Keratinocyte (primary cell): ENCODE measurements around the gene CES2. TPM values are rescaled to one million over a fixed set of nuclear protein-coding genes. Genes with fewer than 3 reads are reported as not detected.
A peak's percentile ranks its signal among the peaks of the same experiment; 100 is the strongest.
"Not testable (repeated sequence)": the region's sequence is repeated elsewhere in the genome, so short reads cannot be mapped to it uniquely, and the experiment has no call there.

Experiments
- DNase-seq: peaks from one replicate; pipeline ENCODE4 v3.0.0-alpha.2; 2011; ENCODE audit warnings: low read depth, missing footprints, low spot score
- FAIRE-seq: peaks from 2 replicates; lab custom pipeline; 2011; peaks lifted over from hg19 to GRCh38; lab: Jason Lieb, UNC
- H2AFZ ChIP-seq: 2 replicates; pipeline ENCODE4 v1.6.0; 2012; ENCODE audit warnings: low read length, control low read depth, inconsistent platforms; ENCODE audit not compliant: control insufficient read depth
- H3K27ac ChIP-seq: 2 replicates; pipeline ENCODE4 v1.5.1; 2011; ENCODE audit warnings: low read length; ENCODE audit not compliant: control insufficient read depth, insufficient read depth
- H3K27me3 ChIP-seq: 3 replicates; pipeline ENCODE4 v1.6.0; 2011; ENCODE audit warnings: low read length; ENCODE audit not compliant: control insufficient read depth, insufficient read depth; ENCODE audit errors: extremely low read depth
- H3K36me3 ChIP-seq, 2 experiments: 2 replicates in 1 of 2; 3 replicates in 1 of 2; pipeline ENCODE4 v1.5.1; 2011; ENCODE audit warnings: low read length in 2 of 2, mild to moderate bottlenecking in 1 of 2; ENCODE audit not compliant: control insufficient read depth in 2 of 2, insufficient read depth in 2 of 2; ENCODE audit errors: extremely low read depth in 1 of 2
- H3K4me1 ChIP-seq: 3 replicates; pipeline ENCODE4 v1.5.1; 2011; ENCODE audit warnings: low read length; ENCODE audit not compliant: control insufficient read depth, insufficient read depth; ENCODE audit errors: extremely low read depth
- H3K4me2 ChIP-seq: 3 replicates; pipeline ENCODE4 v1.6.0; 2011; ENCODE audit warnings: low read depth, low read length; ENCODE audit not compliant: control insufficient read depth, insufficient read depth; ENCODE audit errors: extremely low read depth
- H3K4me3 ChIP-seq, 3 experiments: fragments of 200-600 bp in 1 of 3; sonication (generic) in 1 of 3; 2 replicates in 2 of 3; 3 replicates in 1 of 3; pipeline ENCODE4 v1.5.1; 2011 to 2016; ENCODE audit warnings: low read length in 3 of 3, mild to moderate bottlenecking in 3 of 3, control low read depth in 2 of 3, inconsistent platforms in 1 of 3, low read depth in 1 of 3, mixed read lengths in 1 of 3, mixed run types in 1 of 3, moderate library complexity in 1 of 3; ENCODE audit not compliant: control insufficient read depth in 2 of 3, insufficient read depth in 2 of 3; ENCODE audit errors: extremely low read depth in 1 of 3
- H3K79me2 ChIP-seq: 2 replicates; pipeline ENCODE4 v1.6.0; 2012; ENCODE audit warnings: low read length; ENCODE audit not compliant: control insufficient read depth, insufficient read depth
- H3K9ac ChIP-seq: 3 replicates; pipeline ENCODE4 v1.6.0; 2011; ENCODE audit warnings: low read length; ENCODE audit not compliant: control insufficient read depth, insufficient read depth; ENCODE audit errors: extremely low read depth
- H3K9me1 ChIP-seq: 3 replicates; pipeline ENCODE4 v1.6.0; 2011; ENCODE audit warnings: low read length; ENCODE audit not compliant: control insufficient read depth, insufficient read depth; ENCODE audit errors: extremely low read depth
- H3K9me3 ChIP-seq: 2 replicates; pipeline ENCODE4 v1.5.1; 2012; ENCODE audit warnings: low read depth, low read length; ENCODE audit not compliant: control insufficient read depth
- H4K20me1 ChIP-seq: 3 replicates; pipeline ENCODE4 v1.6.0; 2011; ENCODE audit warnings: low read length; ENCODE audit not compliant: control insufficient read depth, insufficient read depth; ENCODE audit errors: extremely low read depth
- EZH2 ChIP-seq: IDR thresholded peaks from one replicate; pipeline ENCODE4 v1.6.1; 2012; ENCODE audit warnings: inconsistent platforms, mild to moderate bottlenecking, low read length, moderate library complexity
- dilution Hi-C: fragments of 300-500 bp; cut with MboI; formaldehyde crosslinking; loops from one replicate; pipeline ENCODE4 v1.7.0; 2020; ENCODE audit warnings: low sequenced_read_pairs; ENCODE audit not compliant: extremely low pct_ligation_motif_present
- polyA plus RNA-seq, 5 experiments: library from polyadenylated mRNA; depleted of rRNA in 3 of 5; stranded (reverse) in 3 of 5; stranded (forward) in 1 of 5; unstranded in 1 of 5; fragments of >200 nt; gene quantifications; 1 replicate in 1 of 5; 2 replicates in 3 of 5; 3 replicates in 1 of 5; pipeline versions ENCODE4 v1.2.1 to v1.2.3, GENCODE V29; 2011 to 2012; ENCODE audit warnings: missing spikeins in 2 of 5, low read depth in 1 of 5, low replicate concordance in 1 of 5
- TF ChIP-seq, protein P1 (sequence below), 3 experiments: IDR thresholded peaks in 1 of 3; conservative IDR thresholded peaks in 1 of 3; optimal IDR thresholded peaks in 1 of 3; 2 replicates in 2 of 3; 3 replicates in 1 of 3; pipeline versions ENCODE3 to v1.5.1; 2011; ENCODE audit warnings: low read length in 3 of 3, mild to moderate bottlenecking in 3 of 3, moderate library complexity in 2 of 3, control low read depth in 1 of 3, inconsistent platforms in 1 of 3; ENCODE audit not compliant: insufficient read depth in 2 of 3; ENCODE audit errors: extremely low read depth in 1 of 3

The CES2 gene
- polyA plus RNA-seq, 1 donor (not counting 4 experiments of a cell fraction or from before 2014, with no cell fraction given): 41.6 TPM

DNA sequence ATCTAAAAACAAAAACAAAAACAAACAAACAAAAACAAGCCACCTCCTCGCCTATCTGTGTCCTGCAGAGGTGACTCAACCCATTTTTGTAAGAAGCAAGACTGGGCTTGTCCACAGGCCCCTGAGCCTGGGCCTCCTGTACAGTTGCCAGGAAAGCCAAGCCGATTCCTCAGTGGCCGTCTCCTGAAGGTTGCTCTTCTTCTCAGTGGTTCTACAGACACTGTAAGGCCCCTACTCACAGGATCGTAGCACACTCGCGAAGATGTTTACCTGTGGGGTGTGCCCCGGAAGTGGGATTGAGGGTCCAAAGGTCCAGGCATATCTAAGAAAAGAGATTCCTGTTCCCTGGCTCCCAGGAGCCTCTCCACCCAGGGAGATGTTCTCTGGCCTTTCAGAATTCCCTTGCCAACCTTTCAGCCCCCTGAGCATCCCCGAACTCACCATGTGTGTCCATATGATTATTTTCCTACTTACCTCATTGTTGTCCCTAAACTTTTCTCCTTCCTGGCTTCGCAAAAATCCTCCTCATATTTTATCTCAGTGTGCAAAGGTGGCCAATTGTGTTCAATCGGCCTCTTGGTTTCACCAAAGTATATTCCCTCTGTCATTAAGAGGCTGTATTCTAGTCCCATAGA, 18.3 kb downstream of the CES2 start:
- TF ChIP-seq, protein P1, sequence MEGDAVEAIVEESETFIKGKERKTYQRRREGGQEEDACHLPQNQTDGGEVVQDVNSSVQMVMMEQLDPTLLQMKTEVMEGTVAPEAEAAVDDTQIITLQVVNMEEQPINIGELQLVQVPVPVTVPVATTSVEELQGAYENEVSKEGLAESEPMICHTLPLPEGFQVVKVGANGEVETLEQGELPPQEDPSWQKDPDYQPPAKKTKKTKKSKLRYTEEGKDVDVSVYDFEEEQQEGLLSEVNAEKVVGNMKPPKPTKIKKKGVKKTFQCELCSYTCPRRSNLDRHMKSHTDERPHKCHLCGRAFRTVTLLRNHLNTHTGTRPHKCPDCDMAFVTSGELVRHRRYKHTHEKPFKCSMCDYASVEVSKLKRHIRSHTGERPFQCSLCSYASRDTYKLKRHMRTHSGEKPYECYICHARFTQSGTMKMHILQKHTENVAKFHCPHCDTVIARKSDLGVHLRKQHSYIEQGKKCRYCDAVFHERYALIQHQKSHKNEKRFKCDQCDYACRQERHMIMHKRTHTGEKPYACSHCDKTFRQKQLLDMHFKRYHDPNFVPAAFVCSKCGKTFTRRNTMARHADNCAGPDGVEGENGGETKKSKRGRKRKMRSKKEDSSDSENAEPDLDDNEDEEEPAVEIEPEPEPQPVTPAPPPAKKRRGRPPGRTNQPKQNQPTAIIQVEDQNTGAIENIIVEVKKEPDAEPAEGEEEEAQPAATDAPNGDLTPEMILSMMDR (optimal IDR thresholded peaks at IDR 0.05 in 1 of 3, IDR thresholded peaks at IDR 0.05 in 1 of 3, conservative IDR thresholded peaks at IDR 0.05 in 1 of 3; ENCODE audit: extremely low read depth in 1 of 3, insufficient read depth in 2 of 3, low read length in 3 of 3): no peak
- TF ChIP-seq EZH2: no peak
- dilution Hi-C loops: no loop called here
- FAIRE-seq: no peak

DNA sequence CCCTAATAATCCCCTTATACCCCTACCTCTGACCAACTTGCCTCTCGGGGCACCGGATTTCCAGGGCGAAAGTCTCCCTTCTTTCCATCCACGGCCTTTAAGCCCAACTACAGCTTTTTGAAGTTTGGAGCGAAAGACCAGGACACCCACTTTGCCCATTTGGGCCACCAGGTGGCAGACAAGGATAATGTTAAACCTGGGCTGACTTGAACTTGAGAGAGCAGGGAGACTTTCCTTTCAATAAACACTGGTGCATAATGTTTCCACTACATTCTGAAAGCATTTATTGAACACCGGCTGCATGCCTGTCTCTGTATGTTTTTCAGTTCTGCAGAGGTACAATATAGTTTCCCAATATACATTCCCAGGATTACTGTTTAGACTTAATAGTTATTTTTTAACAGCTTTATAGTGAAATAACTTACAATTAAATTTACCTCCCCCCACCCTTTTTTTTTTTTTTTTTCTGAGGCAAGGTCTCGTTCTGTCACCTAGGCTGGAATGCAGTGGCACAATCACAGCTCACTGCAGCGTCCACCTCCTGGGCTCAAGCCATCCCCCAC, 18.9 kb downstream of the CES2 start:
- peaks cover 11% of the 10 kb centered on the region for H3K4me1 ChIP-seq
- H3K9me3 ChIP-seq: no peaks in the 10 kb centered on the region
- no peak for TF ChIP-seq EZH2
- TF ChIP-seq, protein P1 (optimal IDR thresholded peaks at IDR 0.05 in 1 of 3, IDR thresholded peaks at IDR 0.05 in 1 of 3, conservative IDR thresholded peaks at IDR 0.05 in 1 of 3; ENCODE audit: extremely low read depth in 1 of 3, insufficient read depth in 2 of 3, low read length in 3 of 3): peak; percentile 79 to 90 (median 86)
- no peak for DNase-seq
- H2AFZ ChIP-seq: peak overlapping the region; percentile 26
- no peak overlapping the region for H3K27ac ChIP-seq
- no peaks in the 10 kb centered on the region for H3K9me1 ChIP-seq
- H3K4me2 ChIP-seq: no peak overlapping the region
- dilution Hi-C loops: no loop called here
- FAIRE-seq: peak; percentile 71
- no peak overlapping the region for H3K9ac ChIP-seq
- no peaks in the 10 kb centered on the region for H3K79me2 ChIP-seq
- no peak overlapping the region for H3K4me3 ChIP-seq
- H4K20me1 ChIP-seq: no peaks in the 10 kb centered on the region
- H3K27me3 ChIP-seq: no peaks in the 10 kb centered on the region
- no peaks in the 10 kb centered on the region for H3K36me3 ChIP-seq

More for the DNA sequence above, 18.3 kb downstream of the CES2 start:
- no peak overlapping the region for H3K27ac ChIP-seq
- H3K36me3 ChIP-seq: no peaks in the 10 kb centered on the region
- H4K20me1 ChIP-seq: no peaks in the 10 kb centered on the region
- H3K4me2 ChIP-seq: no peak overlapping the region
- DNase-seq: no peak
- H3K27me3 ChIP-seq: no peaks in the 10 kb centered on the region
- H3K9ac ChIP-seq: no peak overlapping the region
- peaks cover 16% of the 10 kb centered on the region for H3K4me1 ChIP-seq
- H3K79me2 ChIP-seq: no peaks in the 10 kb centered on the region
- no peak overlapping the region for H3K4me3 ChIP-seq
- no peaks in the 10 kb centered on the region for H3K9me3 ChIP-seq
- H3K9me1 ChIP-seq: no peaks in the 10 kb centered on the region
- H2AFZ ChIP-seq: peak overlapping the region; percentile 26

DNA sequence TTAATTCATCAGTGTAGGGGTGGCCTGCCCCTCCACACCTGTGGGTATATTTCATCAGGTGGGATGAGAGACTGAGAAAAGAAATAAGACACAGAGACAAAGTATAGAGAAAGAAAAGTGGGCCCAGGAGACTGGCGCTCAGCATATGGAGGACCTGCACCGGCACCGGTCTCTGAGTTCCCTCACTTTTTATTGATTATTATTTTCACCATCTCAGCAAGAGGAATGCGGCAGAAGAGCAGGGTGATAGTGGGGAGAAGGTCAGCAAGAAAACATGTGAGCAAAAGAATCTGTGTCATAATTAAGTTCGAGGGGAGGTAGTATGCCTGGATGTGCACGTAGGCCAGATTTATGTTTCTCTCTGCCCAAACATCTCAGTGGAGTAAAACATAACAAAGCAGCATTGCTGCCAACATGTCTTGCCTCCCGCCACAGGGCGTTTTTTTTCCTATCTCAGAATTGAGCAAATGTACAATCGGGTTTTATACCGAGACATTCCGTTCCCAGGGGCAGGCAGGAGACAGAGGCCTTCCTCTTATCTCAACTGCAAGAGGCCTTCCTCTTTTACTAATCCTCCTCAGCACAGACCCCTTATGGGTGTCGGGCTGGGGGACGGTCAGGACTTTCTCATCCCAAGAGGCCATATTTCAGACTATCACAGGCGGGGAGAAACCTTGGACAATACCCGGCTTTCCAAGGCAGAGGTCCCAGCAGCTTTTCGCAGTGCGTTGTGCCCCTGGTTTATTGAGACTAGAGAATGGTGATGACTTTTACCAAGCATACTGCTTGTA, 20.2 kb downstream of the CES2 start:
- dilution Hi-C loops, H2AFZ ChIP-seq, FAIRE-seq, H3K27me3 ChIP-seq, H3K79me2 ChIP-seq, H4K20me1 ChIP-seq, H3K27ac ChIP-seq, H3K36me3 ChIP-seq, H3K4me3 ChIP-seq, H3K9me1 ChIP-seq, H3K4me1 ChIP-seq, H3K9me3 ChIP-seq, H3K9ac ChIP-seq, DNase-seq, H3K4me2 ChIP-seq: not testable (repeated sequence)
